Measurements from ENCODE around the gene EPN3.

Gene EPN3

GRCh38 chr17:50569592-50569991, 37.1 kb downstream of the EPN3 start:
- in situ Hi-C loops (cut with HindIII; ENCODE audit: low sequenced_read_pairs), result no loop called here
- TF ChIP-seq, protein P1, sequence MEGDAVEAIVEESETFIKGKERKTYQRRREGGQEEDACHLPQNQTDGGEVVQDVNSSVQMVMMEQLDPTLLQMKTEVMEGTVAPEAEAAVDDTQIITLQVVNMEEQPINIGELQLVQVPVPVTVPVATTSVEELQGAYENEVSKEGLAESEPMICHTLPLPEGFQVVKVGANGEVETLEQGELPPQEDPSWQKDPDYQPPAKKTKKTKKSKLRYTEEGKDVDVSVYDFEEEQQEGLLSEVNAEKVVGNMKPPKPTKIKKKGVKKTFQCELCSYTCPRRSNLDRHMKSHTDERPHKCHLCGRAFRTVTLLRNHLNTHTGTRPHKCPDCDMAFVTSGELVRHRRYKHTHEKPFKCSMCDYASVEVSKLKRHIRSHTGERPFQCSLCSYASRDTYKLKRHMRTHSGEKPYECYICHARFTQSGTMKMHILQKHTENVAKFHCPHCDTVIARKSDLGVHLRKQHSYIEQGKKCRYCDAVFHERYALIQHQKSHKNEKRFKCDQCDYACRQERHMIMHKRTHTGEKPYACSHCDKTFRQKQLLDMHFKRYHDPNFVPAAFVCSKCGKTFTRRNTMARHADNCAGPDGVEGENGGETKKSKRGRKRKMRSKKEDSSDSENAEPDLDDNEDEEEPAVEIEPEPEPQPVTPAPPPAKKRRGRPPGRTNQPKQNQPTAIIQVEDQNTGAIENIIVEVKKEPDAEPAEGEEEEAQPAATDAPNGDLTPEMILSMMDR (IDR thresholded peaks at IDR 0.05; ENCODE audit: low read depth, low read length), result no peak
- DNase-seq (ENCODE audit: low read depth, low spot score), result no peak
- no peak overlapping the region for H3K4me3 ChIP-seq (ENCODE audit: low read depth, low read length)

DNA sequence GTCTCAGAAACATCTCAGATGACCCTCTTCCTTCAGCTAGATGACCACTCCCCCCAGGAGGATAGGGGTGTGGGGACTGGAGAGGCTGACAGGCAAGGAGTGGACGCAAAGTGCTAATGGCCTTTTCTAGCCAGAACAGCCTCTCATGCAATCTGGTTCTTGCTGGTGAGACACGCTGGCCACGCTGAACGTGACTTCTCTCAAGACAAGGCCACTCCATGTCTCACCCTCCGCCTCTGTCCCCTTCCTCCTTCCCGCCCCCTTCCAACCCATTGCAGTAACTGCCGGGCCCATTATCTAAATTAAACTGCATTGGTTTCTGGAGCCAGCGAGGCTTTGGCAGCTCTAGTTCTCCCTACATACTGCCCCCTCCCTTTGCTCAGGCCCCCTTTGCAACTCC, 37.5 kb downstream of the EPN3 start:
- H3K4me3 ChIP-seq (ENCODE audit: low read depth, low read length), result no peak overlapping the region
- in situ Hi-C loops (cut with HindIII; ENCODE audit: low sequenced_read_pairs), result no loop called here
- no peak for DNase-seq (ENCODE audit: low read depth, low spot score)
- TF ChIP-seq, protein P1 (IDR thresholded peaks at IDR 0.05; ENCODE audit: low read depth, low read length), result no peak

DNA sequence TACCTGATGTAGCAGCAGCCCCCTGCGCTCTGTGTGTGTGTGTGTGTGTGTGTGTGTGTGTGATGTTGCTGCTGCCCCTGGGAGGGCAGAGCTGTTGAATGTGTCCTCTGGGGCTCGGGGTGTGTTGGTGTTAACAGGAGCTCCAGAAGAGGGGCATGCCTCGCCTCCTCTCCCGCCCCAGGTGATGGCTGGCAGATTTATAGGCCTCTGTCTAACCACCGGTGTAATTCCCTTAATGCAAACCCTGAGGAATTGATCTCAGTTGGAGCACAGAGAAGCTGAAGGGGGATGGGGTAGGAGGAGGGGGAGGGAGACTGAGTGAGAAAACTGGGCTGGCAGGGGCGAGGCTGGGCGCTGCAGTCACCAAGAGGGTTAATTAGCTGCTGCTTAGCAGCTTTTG, 38.0 kb downstream of the EPN3 start:
- no peak overlapping the region for H3K4me3 ChIP-seq (ENCODE audit: low read depth, low read length)
- in situ Hi-C loops (cut with HindIII; ENCODE audit: low sequenced_read_pairs), result no loop called here
- no peak for DNase-seq (ENCODE audit: low read depth, low spot score)
- TF ChIP-seq, protein P1 (IDR thresholded peaks at IDR 0.05; ENCODE audit: low read depth, low read length), result no peak

- in situ Hi-C loops (cut with HindIII; ENCODE audit: low sequenced_read_pairs), result no loop called here
- DNase-seq (ENCODE audit: low read depth, low spot score), result no peak
- H3K4me3 ChIP-seq (ENCODE audit: low read depth, low read length), result no peak overlapping the region
- TF ChIP-seq, protein P1 (IDR thresholded peaks at IDR 0.05; ENCODE audit: low read depth, low read length), result no peak
These were observed 39.1 kb downstream of the EPN3 start for GRCh38 chr17:50571681-50572080.

GRCh38 chr17:50572541-50572940, 40.0 kb downstream of the EPN3 start:
- DNase-seq (ENCODE audit: low read depth, low spot score), result no peak
- no peak overlapping the region for H3K4me3 ChIP-seq (ENCODE audit: low read depth, low read length)
- in situ Hi-C loops (cut with HindIII; ENCODE audit: low sequenced_read_pairs), result no loop called here
- TF ChIP-seq, protein P1 (IDR thresholded peaks at IDR 0.05; ENCODE audit: low read depth, low read length), result no peak

- in situ Hi-C loops (cut with HindIII; ENCODE audit: low sequenced_read_pairs), result no loop called here
- no peak for DNase-seq (ENCODE audit: low read depth, low spot score)
- TF ChIP-seq, protein P1 (IDR thresholded peaks at IDR 0.05; ENCODE audit: low read depth, low read length), result no peak
These were observed 41.5 kb downstream of the EPN3 start for GRCh38 chr17:50573866-50574611.

More at GRCh38 chr17:50573866-50574611, 41.5 kb downstream of the EPN3 start:
- no peak overlapping the region for H3K4me3 ChIP-seq (ENCODE audit: low read depth, low read length)

Data from astrocyte of the spinal cord (primary cell).